Thymus (tissue), 11 donors: ENCODE data around the gene MYO7A. TPM values are rescaled to one million over a fixed set of nuclear protein-coding genes. Genes with fewer than 3 reads are reported as not detected.

ENCODE experiments used
- DNase-seq, 9 donors: peaks; one replicate each; pipeline ENCODE4 v3.0.0-alpha.2; 2013; ENCODE audit warnings: low spot score in 9 of 9, low read depth in 6 of 9, missing footprints in 1 of 9
- H3K27ac ChIP-seq, 2 donors: one replicate each; pipeline ENCODE4 v1.5.1; 2013; ENCODE audit warnings: control low read depth in 1 of 2, low read depth in 1 of 2, low read length in 1 of 2, mild to moderate bottlenecking in 1 of 2, moderate library complexity in 1 of 2
- H3K27me3 ChIP-seq, 2 donors: one replicate each; pipeline ENCODE4 v1.5.1; 2013; ENCODE audit warnings: low read length in 1 of 2; ENCODE audit not compliant: control insufficient read depth in 2 of 2, insufficient read depth in 1 of 2
- H3K36me3 ChIP-seq, 2 donors: one replicate each; pipeline ENCODE4 v1.5.1; 2013; ENCODE audit warnings: low read length in 1 of 2, mild to moderate bottlenecking in 1 of 2, moderate library complexity in 1 of 2; ENCODE audit not compliant: control insufficient read depth in 2 of 2, insufficient read depth in 2 of 2
- H3K4me1 ChIP-seq, 2 donors: one replicate each; pipeline ENCODE4 v1.5.1; 2013; ENCODE audit warnings: low read length in 2 of 2; ENCODE audit not compliant: control insufficient read depth in 2 of 2, insufficient read depth in 2 of 2
- H3K4me3 ChIP-seq, 2 donors: one replicate each; pipeline ENCODE4 v1.5.1; 2013; ENCODE audit warnings: low read length in 2 of 2, control low read depth in 1 of 2, mild to moderate bottlenecking in 1 of 2
- H3K9me3 ChIP-seq, 2 donors: one replicate each; pipeline ENCODE4 v1.5.1; 2013; ENCODE audit warnings: low read length in 1 of 2, mild to moderate bottlenecking in 1 of 2; ENCODE audit not compliant: control insufficient read depth in 2 of 2, insufficient read depth in 1 of 2
- WGBS: extraction: QIAGEN DNeasy Blood & Tissue Kit; methylation state at CpG from one replicate; pipeline ENCODE4 v1.1.7; 2013; 5-methylcytosine and 5-hydroxymethylcytosine counted together
- polyA plus RNA-seq: library from polyadenylated mRNA; stranded (reverse); fragments of 200-250 nt; gene quantifications from one replicate; pipeline ENCODE4 v1.2.3, GENCODE V29; 2013
- total RNA-seq: library from RNA; stranded (reverse); fragments of 120-200 nt; gene quantifications from one replicate; pipeline ENCODE4 v1.2.4, GENCODE V29; 2013
- donor health status: healthy.

Gene MYO7A
- total and polyA plus RNA-seq, 2 donors = 1.5 to 7.6 TPM

DNA sequence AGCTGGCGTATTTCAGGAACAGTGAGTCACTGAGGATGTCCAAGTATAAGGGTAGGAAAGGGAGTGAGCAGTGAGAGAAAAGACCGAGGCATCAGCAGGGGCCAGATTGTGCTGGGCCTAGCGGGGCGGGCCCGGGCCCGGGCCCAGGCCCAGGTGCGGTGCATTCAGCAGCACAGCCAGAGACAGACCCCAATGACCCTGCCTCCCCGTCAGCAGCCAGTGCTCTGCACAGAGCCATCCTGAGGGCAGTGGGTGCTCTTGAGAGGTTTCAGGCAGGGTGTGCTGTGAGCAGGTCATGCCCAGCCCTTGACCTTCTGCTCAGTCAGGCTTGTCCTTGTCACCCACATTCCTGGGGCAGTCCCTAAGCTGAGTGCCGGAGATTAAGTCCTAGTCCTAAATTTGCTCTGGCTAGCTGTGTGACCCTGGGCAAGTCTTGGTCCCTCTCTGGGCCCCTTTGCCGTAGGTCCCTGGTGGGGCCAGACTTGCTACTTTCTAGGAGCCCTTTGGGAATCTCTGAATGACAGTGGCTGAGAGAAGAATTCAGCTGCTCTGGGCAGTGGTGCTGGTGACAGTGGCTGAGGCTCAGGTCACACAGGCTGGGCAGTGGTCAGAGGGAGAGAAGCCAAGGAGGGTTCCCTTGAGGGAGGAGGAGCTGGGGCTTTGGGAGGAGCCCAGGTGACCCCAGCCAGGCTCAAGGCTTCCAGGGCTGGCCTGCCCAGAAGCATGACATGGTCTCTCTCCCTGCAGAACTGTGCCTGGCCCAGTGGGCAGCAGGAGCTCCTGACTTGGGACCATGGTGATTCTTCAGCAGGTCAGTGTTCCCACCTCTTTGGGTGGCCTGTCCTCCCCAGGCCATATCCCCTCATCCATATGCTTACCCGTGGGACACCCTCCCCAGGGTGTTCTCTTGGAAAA lies 2.1 kb downstream of the MYO7A start:
- no peak for DNase-seq
- Histone ChIP-seq H3K36me3 (no peaks in the 10 kb centered on the region), H3K9me3 (no peaks in the 10 kb centered on the region), H3K4me3 (no peak overlapping the region), H3K27me3 (peaks cover 0 to 15% of the 10 kb centered on the region in 2 donors), H3K27ac (no peak overlapping the region), H3K4me1 (peaks cover 8 to 17% of the 10 kb centered on the region in 2 donors)
- 97% methylated on average over 11 of the region's 11 CpGs for WGBS

- Histone ChIP-seq H3K27ac (no peak overlapping the region), H3K4me3 (no peak overlapping the region), H3K27me3 (peaks cover 0 to 18% of the 10 kb centered on the region in 2 donors), H3K9me3 (no peaks in the 10 kb centered on the region), H3K36me3 (no peaks in the 10 kb centered on the region), H3K4me1 (peaks cover 8 to 17% of the 10 kb centered on the region in 2 donors)
- WGBS = 91% methylated on average over 9 of the region's 9 CpGs
- no peak for DNase-seq
Observed at GRCh38 chr11:77130763-77131513, 2.9 kb downstream of the MYO7A start.

DNA sequence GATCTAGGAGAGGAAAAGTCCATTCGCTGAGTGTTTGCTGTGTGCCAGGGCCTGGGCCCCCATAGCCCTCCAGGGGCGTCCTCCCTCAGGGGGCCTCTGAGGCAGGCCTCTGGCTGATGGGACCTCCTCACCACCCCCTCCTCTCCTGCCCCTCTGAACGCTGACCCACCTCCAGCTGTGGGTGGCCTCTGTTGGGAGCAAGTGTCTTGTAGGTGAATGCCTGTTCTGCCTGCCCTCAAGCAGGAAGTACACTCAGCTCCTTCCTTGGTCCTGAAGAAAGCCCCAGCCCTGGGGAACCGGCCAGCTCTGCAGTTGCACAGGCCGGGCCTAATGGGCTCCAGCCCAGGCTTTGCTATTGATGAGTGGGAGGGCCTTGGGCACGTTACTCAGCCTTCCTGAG lies 3.5 kb downstream of the MYO7A start:
- Histone ChIP-seq H3K27me3 (peaks cover 0 to 24% of the 10 kb centered on the region in 2 donors), H3K36me3 (no peaks in the 10 kb centered on the region), H3K4me3 (no peak overlapping the region), H3K27ac (no peak overlapping the region), H3K4me1 (peaks cover 8 to 17% of the 10 kb centered on the region in 2 donors), H3K9me3 (no peaks in the 10 kb centered on the region)
- 89% methylated on average over 6 of the region's 6 CpGs for WGBS
- DNase-seq = no peak

DNA sequence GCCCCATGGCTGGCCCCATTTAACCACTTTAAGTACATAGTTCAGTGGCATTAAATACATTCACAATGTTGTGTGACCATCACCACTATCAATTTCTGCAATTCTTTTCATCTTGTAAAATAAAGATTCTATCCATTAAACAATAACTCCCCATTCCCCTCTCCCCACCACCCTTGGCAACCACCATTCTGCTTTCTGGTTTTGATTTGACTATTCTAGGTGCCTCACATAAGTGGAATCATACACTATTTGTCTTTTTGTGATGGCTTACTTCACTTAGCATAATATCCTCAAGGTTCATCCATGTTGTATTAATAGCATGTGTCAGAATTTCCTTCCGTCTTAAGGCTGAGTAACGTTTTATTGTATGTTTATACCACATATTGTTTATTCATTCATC lies 7.0 kb downstream of the MYO7A start:
- H3K27ac ChIP-seq = no peak overlapping the region
- no peak overlapping the region for H3K4me3 ChIP-seq
- DNase-seq = no peak
- peaks cover 0 to 5% of the 10 kb centered on the region in 2 donors for H3K9me3 ChIP-seq
- H3K27me3 ChIP-seq = peaks cover 4 to 41% of the 10 kb centered on the region in 2 donors
- no peaks in the 10 kb centered on the region for H3K36me3 ChIP-seq
- 13% methylated on average over 2 of the region's 2 CpGs for WGBS
- H3K4me1 ChIP-seq = no peaks in the 10 kb centered on the region

DNA sequence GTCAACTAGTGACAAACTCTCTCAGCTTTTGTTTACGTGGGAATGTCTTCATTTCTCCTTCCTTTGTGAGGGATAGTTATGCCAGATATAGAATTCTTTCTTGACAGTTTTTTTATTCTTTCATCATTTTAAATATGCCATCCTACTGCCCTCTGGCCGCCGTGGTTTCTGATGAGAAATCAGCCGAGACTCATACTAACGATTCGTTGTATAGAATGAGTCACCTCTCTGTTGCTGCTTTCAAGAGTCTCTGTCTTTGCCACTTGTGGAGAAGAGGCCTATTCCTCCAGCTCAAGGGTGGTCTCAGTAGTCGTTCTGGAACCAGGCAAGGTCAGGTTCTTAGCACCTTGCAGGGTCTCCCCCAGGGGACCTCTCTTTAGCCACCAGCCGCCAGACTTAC lies 8.0 kb downstream of the MYO7A start:
- Histone ChIP-seq H3K27ac (no peak overlapping the region), H3K4me3 (no peak overlapping the region), H3K36me3 (no peaks in the 10 kb centered on the region), H3K4me1 (no peaks in the 10 kb centered on the region), H3K27me3 (peaks cover 4 to 43% of the 10 kb centered on the region in 2 donors), H3K9me3 (peaks cover 0 to 5% of the 10 kb centered on the region in 2 donors)
- DNase-seq = no peak
- 94% methylated on average over 8 of the region's 8 CpGs for WGBS

DNA sequence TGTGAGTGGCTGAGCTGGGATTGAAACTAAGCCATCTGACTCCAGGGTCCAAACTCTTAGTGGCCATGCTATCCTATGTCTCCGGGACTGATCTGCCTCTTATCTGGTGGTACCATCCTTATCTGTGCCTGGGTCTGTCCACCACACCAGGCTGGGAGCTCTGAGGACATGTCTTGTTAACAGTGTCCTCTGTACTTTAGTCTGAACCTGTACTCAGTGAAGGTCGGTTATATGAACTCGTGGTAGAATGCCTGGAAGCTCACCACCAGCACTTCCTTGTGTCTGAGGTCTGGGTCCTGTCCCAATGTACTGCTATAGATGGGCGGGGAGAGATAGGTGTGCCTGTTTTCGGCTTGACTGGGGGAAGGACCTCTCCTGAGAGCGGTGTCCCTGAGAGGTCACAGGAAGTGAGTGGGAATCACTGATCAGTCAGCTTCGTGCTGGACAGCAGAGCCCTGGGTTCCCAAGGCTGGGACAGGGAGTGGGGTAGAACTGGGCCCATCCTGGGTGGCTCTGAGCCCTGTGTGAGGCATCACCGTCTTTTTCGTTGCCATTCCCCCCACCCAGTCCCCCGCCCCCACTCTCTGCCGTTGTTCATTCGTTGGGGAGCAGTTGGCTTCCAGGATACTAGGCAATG lies 8.9 kb downstream of the MYO7A start:
- H3K4me3 ChIP-seq = no peak overlapping the region
- H3K36me3 ChIP-seq = no peaks in the 10 kb centered on the region
- H3K9me3 ChIP-seq = peaks cover 0 to 5% of the 10 kb centered on the region in 2 donors
- H3K27ac ChIP-seq = no peak overlapping the region
- peaks cover 4 to 43% of the 10 kb centered on the region in 2 donors for H3K27me3 ChIP-seq
- no peak for DNase-seq
- WGBS = 77% methylated on average over 12 of the region's 12 CpGs
- no peaks in the 10 kb centered on the region for H3K4me1 ChIP-seq

GRCh38 chr11:77137421-77137820 lies 9.4 kb downstream of the MYO7A start:
- H3K36me3 ChIP-seq = no peaks in the 10 kb centered on the region
- peaks cover 4 to 43% of the 10 kb centered on the region in 2 donors for H3K27me3 ChIP-seq
- no peak overlapping the region for H3K4me3 ChIP-seq
- DNase-seq = no peak
- 90% methylated on average over 11 of the region's 11 CpGs for WGBS
- peaks cover 0 to 5% of the 10 kb centered on the region in 2 donors for H3K9me3 ChIP-seq
- no peak overlapping the region for H3K27ac ChIP-seq
- peaks cover 2 to 3% of the 10 kb centered on the region in 2 donors for H3K4me1 ChIP-seq

GRCh38 chr11:77138106-77138649 lies 10.1 kb downstream of the MYO7A start:
- Histone ChIP-seq H3K27me3 (peaks cover 4 to 43% of the 10 kb centered on the region in 2 donors), H3K4me3 (no peak overlapping the region), H3K36me3 (no peaks in the 10 kb centered on the region), H3K27ac (no peak overlapping the region), H3K4me1 (peaks cover 2 to 5% of the 10 kb centered on the region in 2 donors), H3K9me3 (peaks cover 0 to 5% of the 10 kb centered on the region in 2 donors)
- WGBS = 35% methylated on average over 55 of the region's 55 CpGs
- DNase-seq = no peak
